ENCODE data around the gene TOR1AIP1. TPM values are rescaled to one million over a fixed set of nuclear protein-coding genes. Genes with fewer than 3 reads are reported as not detected.

The TOR1AIP1 gene
- total RNA-seq, 1 donor from 2014 or later: 21.6 TPM

DNA sequence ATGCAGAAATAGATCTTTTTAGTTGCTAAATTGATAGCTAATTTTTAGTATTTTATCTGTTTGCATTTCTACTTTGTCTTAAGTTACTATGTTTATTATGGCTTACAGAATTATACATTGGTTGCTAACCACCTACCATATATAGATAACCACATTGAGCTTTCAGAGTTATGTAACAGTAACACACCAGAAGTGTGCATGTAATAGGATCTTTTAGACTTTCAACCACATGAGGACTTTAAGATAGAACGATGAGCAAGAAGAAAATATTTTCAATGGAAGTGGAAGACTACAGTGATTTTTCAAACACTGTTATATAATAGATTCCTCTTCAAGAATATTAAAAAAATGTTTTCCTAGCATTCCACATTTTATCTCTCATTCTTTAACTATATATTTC, 28.8 kb downstream of the TOR1AIP1 start:
- H3K27ac Mint-ChIP-seq: no peak overlapping the region

DNA sequence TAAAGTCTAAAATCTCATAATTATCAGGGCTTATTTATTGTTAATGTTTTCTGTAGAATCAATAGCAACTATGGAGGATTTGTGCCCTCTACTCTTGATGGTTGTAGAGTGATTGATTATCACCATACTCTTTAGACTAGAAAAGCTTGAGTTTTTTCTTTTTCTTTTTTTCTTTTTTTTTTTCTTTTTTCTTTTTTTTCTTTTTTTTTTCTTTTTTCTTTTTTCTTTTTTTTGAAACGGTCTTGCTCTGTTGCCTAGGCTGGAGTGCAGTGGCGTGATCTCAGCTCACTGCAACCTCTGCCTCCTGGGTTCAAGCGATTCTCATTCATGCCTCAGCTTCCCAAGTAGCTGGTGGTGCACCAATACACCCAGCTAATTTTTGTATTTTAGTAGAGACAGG, 29.7 kb downstream of the TOR1AIP1 start:
- Histone ChIP-seq H3K79me2 (ENCODE audit: low read depth) (no peaks in the 10 kb centered on the region), H3K9me3 (ENCODE audit: low read depth) (no peaks in the 10 kb centered on the region), H3K9ac (no peak overlapping the region), H4K20me1 (ENCODE audit: low read depth) (no peaks in the 10 kb centered on the region), H2AFZ (replicated peaks) (no peak overlapping the region), H3K36me3 (peaks cover 16% of the 10 kb centered on the region), H3K27me3 (no peaks in the 10 kb centered on the region), H3K4me3 (no peak overlapping the region), H3K4me1 (no peaks in the 10 kb centered on the region), H3K27ac (no peak overlapping the region), H3K4me2 (no peak overlapping the region), H3F3A (ENCODE audit: low read depth) (no peaks in the 10 kb centered on the region)
- Mint-ChIP-seq H3K27ac (no peak overlapping the region), H3K27me3 (ENCODE audit: insufficient read depth, low read depth) (no peaks in the 10 kb centered on the region), H3K36me3 (peaks cover 10% of the 10 kb centered on the region), H3K4me1 (no peaks in the 10 kb centered on the region), H3K9me3 (no peaks in the 10 kb centered on the region), H3K4me3 (no peak overlapping the region)
- DNase-seq (ENCODE audit: low spot score): no peak
- TF ChIP-seq EZH2 (IDR thresholded peaks at IDR 0.05) (no peak), EZH2phosphoT487 (IDR thresholded peaks at IDR 0.05) (no peak)
- TF ChIP-seq, protein P1, sequence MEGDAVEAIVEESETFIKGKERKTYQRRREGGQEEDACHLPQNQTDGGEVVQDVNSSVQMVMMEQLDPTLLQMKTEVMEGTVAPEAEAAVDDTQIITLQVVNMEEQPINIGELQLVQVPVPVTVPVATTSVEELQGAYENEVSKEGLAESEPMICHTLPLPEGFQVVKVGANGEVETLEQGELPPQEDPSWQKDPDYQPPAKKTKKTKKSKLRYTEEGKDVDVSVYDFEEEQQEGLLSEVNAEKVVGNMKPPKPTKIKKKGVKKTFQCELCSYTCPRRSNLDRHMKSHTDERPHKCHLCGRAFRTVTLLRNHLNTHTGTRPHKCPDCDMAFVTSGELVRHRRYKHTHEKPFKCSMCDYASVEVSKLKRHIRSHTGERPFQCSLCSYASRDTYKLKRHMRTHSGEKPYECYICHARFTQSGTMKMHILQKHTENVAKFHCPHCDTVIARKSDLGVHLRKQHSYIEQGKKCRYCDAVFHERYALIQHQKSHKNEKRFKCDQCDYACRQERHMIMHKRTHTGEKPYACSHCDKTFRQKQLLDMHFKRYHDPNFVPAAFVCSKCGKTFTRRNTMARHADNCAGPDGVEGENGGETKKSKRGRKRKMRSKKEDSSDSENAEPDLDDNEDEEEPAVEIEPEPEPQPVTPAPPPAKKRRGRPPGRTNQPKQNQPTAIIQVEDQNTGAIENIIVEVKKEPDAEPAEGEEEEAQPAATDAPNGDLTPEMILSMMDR (IDR thresholded peaks at IDR 0.05): no peak

More for the DNA sequence above, 28.8 kb downstream of the TOR1AIP1 start:
- no peak for DNase-seq (ENCODE audit: low spot score)
- peaks cover 16% of the 10 kb centered on the region for H3K36me3 ChIP-seq
- H3K4me3 Mint-ChIP-seq: no peak overlapping the region
- H3K36me3 Mint-ChIP-seq: peaks cover 10% of the 10 kb centered on the region
- H3F3A ChIP-seq (ENCODE audit: low read depth): no peaks in the 10 kb centered on the region
- no peaks in the 10 kb centered on the region for H3K79me2 ChIP-seq (ENCODE audit: low read depth)
- no peak overlapping the region for H3K4me3 ChIP-seq
- H3K4me2 ChIP-seq: no peak overlapping the region
- H3K4me1 Mint-ChIP-seq: no peaks in the 10 kb centered on the region
- H2AFZ ChIP-seq (replicated peaks): no peak overlapping the region
- no peaks in the 10 kb centered on the region for H3K9me3 ChIP-seq (ENCODE audit: low read depth)
- H4K20me1 ChIP-seq (ENCODE audit: low read depth): no peaks in the 10 kb centered on the region
- H3K27me3 ChIP-seq: no peaks in the 10 kb centered on the region
- TF ChIP-seq EZH2phosphoT487 (IDR thresholded peaks at IDR 0.05): no peak
- TF ChIP-seq, protein P1 (IDR thresholded peaks at IDR 0.05): no peak
- no peak for TF ChIP-seq EZH2 (IDR thresholded peaks at IDR 0.05)
- no peak overlapping the region for H3K9ac ChIP-seq
- no peak overlapping the region for H3K27ac ChIP-seq
- H3K4me1 ChIP-seq: no peaks in the 10 kb centered on the region
- H3K27me3 Mint-ChIP-seq (ENCODE audit: insufficient read depth, low read depth): no peaks in the 10 kb centered on the region
- no peaks in the 10 kb centered on the region for H3K9me3 Mint-ChIP-seq

DNA sequence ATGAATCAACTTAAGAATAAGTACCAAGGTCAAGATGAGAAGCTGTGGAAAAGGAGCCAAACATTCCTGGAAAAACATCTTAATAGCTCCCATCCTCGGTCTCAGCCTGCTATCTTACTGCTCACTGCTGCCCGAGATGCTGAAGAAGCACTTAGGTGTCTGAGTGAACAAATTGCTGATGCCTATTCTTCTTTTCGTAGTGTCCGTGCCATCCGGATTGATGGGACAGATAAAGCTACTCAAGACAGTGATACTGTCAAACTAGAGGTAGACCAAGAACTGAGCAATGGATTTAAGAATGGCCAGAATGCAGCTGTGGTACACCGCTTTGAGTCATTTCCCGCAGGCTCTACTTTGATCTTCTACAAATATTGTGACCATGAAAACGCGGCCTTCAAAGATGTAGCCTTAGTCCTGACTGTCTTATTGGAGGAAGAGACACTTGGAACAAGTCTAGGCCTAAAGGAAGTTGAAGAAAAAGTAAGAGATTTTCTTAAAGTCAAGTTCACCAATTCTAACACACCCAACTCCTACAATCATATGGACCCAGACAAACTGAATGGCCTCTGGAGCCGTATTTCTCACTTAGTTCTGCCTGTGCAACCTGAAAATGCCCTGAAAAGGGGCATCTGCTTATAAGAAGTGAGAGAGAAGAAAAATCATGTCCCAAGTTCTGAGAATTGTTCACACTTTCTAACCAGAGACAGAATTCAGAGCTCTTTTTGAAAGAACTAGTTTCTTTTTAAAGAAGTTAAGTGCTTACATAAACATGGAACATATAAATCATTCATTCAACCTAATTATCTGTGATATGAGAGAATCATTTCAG, 35.7 kb downstream of the TOR1AIP1 start:
- Histone ChIP-seq H2AFZ (replicated peaks) (no peak overlapping the region), H3F3A (ENCODE audit: low read depth) (peaks cover 13% of the 10 kb centered on the region), H3K4me3 (no peak overlapping the region), H3K79me2 (ENCODE audit: low read depth) (no peaks in the 10 kb centered on the region), H3K36me3 (peaks cover 13% of the 10 kb centered on the region), H3K27ac (no peak overlapping the region), H4K20me1 (ENCODE audit: low read depth) (no peaks in the 10 kb centered on the region), H3K27me3 (no peaks in the 10 kb centered on the region), H3K4me1 (peaks cover 15% of the 10 kb centered on the region), H3K9ac (no peak overlapping the region), H3K9me3 (ENCODE audit: low read depth) (no peaks in the 10 kb centered on the region), H3K4me2 (no peak overlapping the region)
- no peak for DNase-seq (ENCODE audit: low spot score)
- no peak overlapping the region for H3K27ac Mint-ChIP-seq
- H3K36me3 Mint-ChIP-seq: peaks cover 17% of the 10 kb centered on the region
- peaks cover 15% of the 10 kb centered on the region for H3K4me1 Mint-ChIP-seq
- H3K27me3 Mint-ChIP-seq (ENCODE audit: insufficient read depth, low read depth): no peaks in the 10 kb centered on the region
- TF ChIP-seq, protein P1 (IDR thresholded peaks at IDR 0.05): no peak
- H3K4me3 Mint-ChIP-seq: no peak overlapping the region
- no peaks in the 10 kb centered on the region for H3K9me3 Mint-ChIP-seq
